Measurements from ENCODE around the gene MDFI.

Gene MDFI

GRCh38 chr6:41621367-41621766 lies 16.9 kb upstream of the MDFI start:
- no peak for TF ChIP-seq CTCF (IDR thresholded peaks at IDR 0.05; ENCODE audit: control extremely low read depth, extremely low read depth, low read depth, missing control alignments)
- CTCF ChIA-PET: no interaction called here
- DNase-seq (ENCODE audit: extremely low spot score): no peak
- POLR2A ChIA-PET: no interaction called here

- no peak for TF ChIP-seq CTCF (IDR thresholded peaks at IDR 0.05; ENCODE audit: control extremely low read depth, extremely low read depth, low read depth, missing control alignments)
- CTCF ChIA-PET: interaction anchor here (1.3 to 1.7 kb wide), 2 partner anchors 18 to 67 kb away, joined by 3 read pairs; no protein-coding TSS in a partner anchor
- DNase-seq (ENCODE audit: extremely low spot score): no peak
- POLR2A ChIA-PET: no interaction called here
Observed at GRCh38 chr6:41621802-41622201, 16.5 kb upstream of the MDFI start.

GRCh38 chr6:41622206-41622988 lies 15.9 kb upstream of the MDFI start:
- no peak for TF ChIP-seq CTCF (IDR thresholded peaks at IDR 0.05; ENCODE audit: control extremely low read depth, extremely low read depth, low read depth, missing control alignments)
- POLR2A ChIA-PET: no interaction called here
- no peak for DNase-seq (ENCODE audit: extremely low spot score)
- CTCF ChIA-PET: interaction anchor here (1.3 to 1.7 kb wide), 2 partner anchors 19 to 67 kb away, joined by 3 read pairs; no protein-coding TSS in a partner anchor

GRCh38 chr6:41623330-41623729 lies 14.9 kb upstream of the MDFI start:
- ChIA-PET POLR2A (no interaction called here), CTCF (interaction anchor here (1.7 kb wide), 1 partner anchor 20 kb away, joined by 3 read pairs; no protein-coding TSS in a partner anchor)
- TF ChIP-seq CTCF (IDR thresholded peaks at IDR 0.05; ENCODE audit: control extremely low read depth, extremely low read depth, low read depth, missing control alignments): no peak
- DNase-seq (ENCODE audit: extremely low spot score): no peak

- TF ChIP-seq CTCF (IDR thresholded peaks at IDR 0.05; ENCODE audit: control extremely low read depth, extremely low read depth, low read depth, missing control alignments): no peak
- ChIA-PET CTCF (interaction anchor here (0.7 to 1.9 kb wide), 4 partner anchors 9 to 162 kb away, joined by 3 to 6 read pairs (median 4); no protein-coding TSS in a partner anchor), POLR2A (no interaction called here)
- no peak for DNase-seq (ENCODE audit: extremely low spot score)
Observed at GRCh38 chr6:41624621-41625380, 13.5 kb upstream of the MDFI start.

- POLR2A ChIA-PET: no interaction called here
- TF ChIP-seq CTCF (IDR thresholded peaks at IDR 0.05; ENCODE audit: control extremely low read depth, extremely low read depth, low read depth, missing control alignments): no peak
- DNase-seq (ENCODE audit: extremely low spot score): no peak
- CTCF ChIA-PET: interaction anchor here (0.7 to 1.9 kb wide), 5 partner anchors 9 to 200 kb away, joined by 3 to 6 read pairs (median 5); no protein-coding TSS in a partner anchor
Observed at GRCh38 chr6:41625442-41625841, 12.8 kb upstream of the MDFI start.
